GM18505 (cell line): ENCODE results near the gene UBQLN4.
"Not testable (repeated sequence)": the region's sequence is repeated elsewhere in the genome, so short reads cannot be mapped to it uniquely, and the experiment has no call there.

ENCODE experiments used
- ATAC-seq: cut with Tn5 transposase; IDR thresholded peaks from one replicate; pipeline ENCODE4 v1.9.1; 2021; ENCODE audit not compliant: unreplicated experiment
- POLR2A ChIP-seq: IDR thresholded peaks from 4 replicates; pipeline ENCODE4 v1.6.1; 2011; ENCODE audit warnings: borderline replicate concordance; ENCODE audit not compliant: insufficient read depth, insufficient read length; ENCODE audit errors: extremely low read depth

UBQLN4 gene

DNA sequence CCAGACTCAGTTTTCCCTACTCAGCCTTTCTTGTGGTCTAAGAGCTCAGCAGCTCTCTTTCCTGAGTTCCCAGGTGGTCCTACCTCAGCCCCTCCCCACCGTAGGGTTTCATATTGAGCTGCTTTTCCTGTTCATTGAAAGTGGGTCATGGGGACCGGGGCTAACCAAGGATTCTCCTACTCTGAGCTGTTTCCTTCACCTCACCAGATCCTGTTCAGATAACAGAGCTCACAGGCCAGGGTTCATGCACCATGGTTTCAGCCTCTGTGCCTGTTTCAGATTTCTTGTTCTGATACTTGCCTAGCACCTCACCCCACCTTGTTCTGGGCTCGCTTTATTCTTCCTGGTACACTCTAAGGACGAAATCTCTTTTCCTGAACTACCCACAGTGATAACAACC is 8.5 kb downstream of the UBQLN4 start:
- ATAC-seq: no peak
- TF ChIP-seq POLR2A: no peak

DNA sequence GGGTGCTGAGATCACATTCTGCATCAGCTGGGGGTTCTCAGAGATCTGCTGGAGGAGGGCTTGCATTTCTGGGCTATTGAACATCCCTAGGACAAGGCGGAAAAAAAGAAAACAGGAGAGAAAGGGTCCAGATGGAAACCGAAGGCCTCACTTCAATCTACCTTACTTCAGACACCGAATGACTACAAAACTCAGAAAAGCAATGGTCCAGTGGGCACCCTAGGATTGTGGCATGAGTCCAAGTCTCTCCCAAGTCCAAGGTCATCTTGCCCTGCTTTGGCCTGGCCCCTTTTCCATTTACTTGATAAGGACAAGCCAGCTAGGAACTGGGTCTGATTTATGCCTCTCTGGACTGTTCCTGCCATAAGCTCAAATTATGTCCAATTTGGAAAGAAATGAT is 10.8 kb downstream of the UBQLN4 start:
- no peak for ATAC-seq
- TF ChIP-seq POLR2A: no peak

DNA sequence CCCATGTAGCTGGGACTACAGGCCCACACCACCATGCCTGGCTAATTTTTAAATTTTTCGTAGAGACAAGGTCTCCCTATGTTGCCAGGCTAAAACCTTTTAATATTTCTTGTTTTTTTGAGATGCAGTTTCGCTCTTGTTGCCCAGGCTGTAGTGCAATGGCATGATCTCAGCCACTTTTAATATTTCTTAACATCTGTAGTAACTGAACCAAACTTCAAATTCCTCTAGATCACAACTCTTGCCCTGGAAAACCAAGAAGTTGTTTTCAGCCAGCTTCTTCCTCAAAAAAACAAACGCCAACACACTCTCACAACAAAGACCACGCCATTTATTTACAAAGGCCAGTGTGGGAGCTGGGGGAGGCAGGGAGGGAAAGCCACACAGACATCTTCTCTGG is 18.6 kb downstream of the UBQLN4 start:
- ATAC-seq: not testable (repeated sequence)

DNA sequence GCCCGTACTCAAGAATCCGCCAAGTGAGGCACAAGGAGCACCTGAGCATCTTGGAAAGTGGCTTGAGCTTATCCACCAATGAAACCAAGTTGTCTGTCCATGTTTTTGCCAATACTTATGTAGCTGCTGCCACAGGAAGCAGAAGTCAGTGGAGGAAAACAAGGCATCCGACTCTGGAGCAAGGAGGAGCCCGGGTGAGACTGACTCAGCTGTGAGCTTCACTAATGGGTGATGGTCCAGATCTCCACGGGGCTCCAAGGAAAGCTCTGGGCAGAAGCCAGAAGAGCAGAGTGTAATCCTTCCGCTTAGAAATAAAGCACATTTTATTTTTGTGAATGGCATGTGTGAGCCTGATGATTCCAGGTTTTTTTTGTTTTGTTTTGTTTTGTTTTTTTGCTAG is 20.6 kb downstream of the UBQLN4 start:
- ATAC-seq: no peak

DNA sequence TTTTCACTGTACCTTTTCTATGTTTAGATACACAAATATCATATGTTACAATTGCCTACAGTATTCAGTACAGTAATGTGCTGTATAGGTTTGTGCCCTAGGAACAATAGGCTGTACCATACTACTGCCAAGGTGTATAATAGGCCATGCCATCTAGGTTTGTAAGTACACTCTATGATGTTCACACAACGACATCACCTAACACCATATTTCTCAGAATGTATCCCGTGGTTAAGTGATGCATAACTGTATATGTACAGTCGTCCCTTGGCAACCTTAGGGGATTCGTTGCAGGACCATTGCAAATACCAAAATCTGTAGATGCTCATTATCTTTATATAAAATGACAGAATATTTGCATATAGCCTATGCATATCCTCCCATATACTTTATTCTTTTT is 27.0 kb downstream of the UBQLN4 start:
- TF ChIP-seq POLR2A: no peak

More for the DNA sequence above, 20.6 kb downstream of the UBQLN4 start:
- no peak for TF ChIP-seq POLR2A

DNA sequence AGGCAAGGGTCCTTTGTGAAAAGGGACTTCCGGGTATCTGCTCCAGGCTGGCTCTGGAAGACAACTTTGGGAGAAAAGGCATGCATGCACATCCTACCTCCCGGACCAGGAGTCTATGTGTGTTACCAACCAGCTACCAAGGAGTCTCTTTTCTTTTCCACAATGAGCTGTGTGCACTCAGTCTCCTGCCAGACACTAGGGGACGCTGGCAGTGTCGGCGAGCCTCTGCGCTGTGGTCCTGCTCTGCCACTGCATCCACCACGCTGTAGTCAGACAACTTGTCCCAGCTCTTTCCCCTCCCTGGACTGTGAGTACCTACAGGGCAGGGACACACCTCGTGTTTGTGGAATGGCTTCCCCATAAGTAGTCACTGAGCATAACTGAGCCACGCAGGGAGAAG is 27.7 kb downstream of the UBQLN4 start:
- no peak for ATAC-seq
- no peak for TF ChIP-seq POLR2A

More for the DNA sequence above, 27.0 kb downstream of the UBQLN4 start:
- ATAC-seq: no peak

DNA sequence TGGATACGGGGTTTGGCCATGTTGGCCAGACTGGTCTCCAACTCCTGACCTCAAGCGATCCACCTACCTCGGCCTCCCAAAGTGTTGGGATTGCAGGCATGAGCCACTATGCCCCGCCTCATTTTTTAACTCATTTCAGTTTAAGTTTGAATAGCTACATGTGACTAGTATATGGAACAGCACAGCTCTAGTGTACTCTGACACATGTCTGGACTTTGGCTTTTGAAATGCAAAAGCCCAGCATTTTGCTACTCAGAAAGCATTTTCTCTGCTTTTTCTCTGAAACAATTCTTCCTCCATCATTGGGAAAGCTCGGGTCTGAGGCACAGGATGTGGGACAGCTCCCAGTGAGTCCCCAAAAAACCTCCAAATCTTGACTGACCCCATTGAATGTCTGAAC is 28.8 kb downstream of the UBQLN4 start:
- TF ChIP-seq POLR2A: no peak

DNA sequence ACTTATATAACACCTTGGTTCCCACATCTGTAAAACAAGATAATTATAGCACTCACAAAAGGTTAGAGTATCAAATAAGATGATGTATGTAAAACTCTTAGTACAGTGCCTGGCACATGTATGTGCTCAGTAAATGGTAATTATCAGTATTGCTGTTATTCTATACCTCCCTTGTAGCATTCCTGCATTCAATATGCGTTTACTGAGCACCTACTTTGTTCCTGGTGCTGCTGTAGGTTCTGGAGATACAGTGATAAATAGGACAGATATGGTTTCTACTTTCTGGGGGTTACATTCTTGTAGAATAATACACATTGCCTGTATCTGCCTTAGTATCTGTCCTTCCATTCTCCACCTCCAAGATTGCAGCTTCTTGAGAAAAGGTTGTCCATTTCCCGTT is 31.6 kb downstream of the UBQLN4 start:
- TF ChIP-seq POLR2A: no peak
- no peak for ATAC-seq

More for the DNA sequence above, 28.8 kb downstream of the UBQLN4 start:
- no peak for ATAC-seq

DNA sequence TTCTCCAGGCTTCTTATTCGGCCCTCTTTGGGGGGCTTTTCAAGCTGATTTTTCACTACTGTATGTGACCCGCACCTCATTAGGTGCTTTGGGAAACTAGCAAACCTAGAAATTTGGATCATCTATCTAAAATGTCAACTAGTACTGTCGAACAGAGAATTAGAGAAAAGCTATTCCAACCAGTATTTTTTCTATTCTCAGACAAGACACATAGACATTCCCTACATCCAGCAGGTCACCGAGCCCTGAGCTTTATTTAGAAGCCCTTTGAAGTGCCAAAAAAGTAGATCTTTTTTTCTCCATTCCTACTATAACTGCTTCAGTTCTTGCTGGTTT is 32.5 kb downstream of the UBQLN4 start:
- TF ChIP-seq POLR2A: no peak
- ATAC-seq: no peak

DNA sequence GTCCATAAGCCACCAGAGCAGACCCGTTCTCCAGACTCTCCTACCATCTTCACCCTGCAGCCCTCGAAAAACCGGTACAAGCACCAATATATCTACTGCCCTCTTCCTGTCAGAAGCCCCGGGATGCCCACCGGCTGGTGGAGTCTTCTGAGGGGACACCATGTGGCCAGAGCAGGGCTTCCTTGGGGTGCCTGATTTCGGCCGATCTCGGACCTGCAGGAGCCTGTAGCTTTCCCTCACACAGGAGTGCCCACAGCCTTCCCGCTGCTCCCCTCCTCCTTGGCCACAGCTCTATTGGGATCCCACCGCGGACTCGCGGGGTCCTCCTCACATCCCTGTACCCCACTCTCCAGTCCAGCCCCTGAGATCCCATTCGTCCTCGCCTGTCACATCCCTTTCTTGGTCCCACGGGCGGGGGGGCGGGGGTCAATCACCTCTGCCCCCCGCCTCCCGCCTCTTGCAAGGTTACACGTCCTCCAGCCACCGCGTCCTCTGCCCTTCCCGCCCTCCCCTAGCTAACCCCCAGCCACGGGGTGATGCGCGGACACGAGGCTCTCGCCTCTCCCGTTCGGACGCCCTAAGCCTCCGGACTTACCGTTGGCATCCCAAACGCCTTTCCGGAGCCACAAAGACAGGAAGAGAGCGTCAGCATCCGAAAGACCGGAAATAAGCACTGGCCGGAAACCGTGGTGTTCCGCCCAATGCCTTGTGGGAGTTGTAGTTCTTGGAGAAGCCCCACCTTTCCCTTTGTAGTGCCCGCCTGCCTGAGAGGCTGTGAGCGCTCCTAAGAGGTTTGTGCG is 33.1 kb downstream of the UBQLN4 start, which contains the start of gene SSR2:
Gene SSR2, minus strand, starts transcription at position 659 of the 800 bp plus-strand sequence. CDS start 784 bp downstream, outside the sequence.
- TF ChIP-seq POLR2A: peak; percentile 93
- ATAC-seq: peak; percentile 78

DNA sequence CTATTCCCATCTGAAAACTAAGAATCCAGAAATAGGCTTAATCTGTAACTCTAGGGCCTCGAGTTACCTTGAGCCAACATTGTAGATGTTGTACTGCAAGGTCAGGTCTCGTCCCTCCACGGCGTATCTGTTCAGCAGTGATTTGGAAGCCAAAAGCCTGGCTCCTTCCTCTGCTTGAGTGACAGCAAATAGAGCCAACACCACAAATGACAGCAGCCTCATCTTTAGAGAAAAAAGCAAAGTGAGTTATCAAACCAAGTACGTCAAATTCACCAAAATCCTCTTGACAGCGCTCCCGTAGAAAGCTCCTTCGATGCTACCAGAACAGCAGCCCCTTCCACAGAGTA is 33.7 kb downstream of the UBQLN4 start:
- peak; percentile 15 for ATAC-seq
- TF ChIP-seq POLR2A: no peak

DNA sequence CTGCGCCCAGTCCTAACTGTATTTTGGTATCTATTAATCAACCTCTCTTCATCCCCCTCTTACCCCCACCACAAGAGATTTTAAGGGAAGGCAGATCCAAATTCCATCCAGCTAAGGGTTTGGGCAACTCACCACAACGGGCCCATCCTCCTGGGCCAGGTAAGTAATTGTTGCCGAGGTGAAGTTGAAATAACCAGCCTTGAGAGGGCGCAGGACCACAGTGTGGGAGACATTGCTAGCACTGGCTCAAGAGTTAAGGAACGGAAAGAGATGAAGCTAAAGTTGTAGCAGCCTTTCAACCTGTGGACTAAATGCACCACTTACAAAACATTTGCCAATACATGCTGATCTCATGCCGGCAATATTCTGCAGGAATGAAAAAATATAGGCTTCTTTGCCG is 38.8 kb downstream of the UBQLN4 start:
- no peak for TF ChIP-seq POLR2A
- no peak for ATAC-seq

DNA sequence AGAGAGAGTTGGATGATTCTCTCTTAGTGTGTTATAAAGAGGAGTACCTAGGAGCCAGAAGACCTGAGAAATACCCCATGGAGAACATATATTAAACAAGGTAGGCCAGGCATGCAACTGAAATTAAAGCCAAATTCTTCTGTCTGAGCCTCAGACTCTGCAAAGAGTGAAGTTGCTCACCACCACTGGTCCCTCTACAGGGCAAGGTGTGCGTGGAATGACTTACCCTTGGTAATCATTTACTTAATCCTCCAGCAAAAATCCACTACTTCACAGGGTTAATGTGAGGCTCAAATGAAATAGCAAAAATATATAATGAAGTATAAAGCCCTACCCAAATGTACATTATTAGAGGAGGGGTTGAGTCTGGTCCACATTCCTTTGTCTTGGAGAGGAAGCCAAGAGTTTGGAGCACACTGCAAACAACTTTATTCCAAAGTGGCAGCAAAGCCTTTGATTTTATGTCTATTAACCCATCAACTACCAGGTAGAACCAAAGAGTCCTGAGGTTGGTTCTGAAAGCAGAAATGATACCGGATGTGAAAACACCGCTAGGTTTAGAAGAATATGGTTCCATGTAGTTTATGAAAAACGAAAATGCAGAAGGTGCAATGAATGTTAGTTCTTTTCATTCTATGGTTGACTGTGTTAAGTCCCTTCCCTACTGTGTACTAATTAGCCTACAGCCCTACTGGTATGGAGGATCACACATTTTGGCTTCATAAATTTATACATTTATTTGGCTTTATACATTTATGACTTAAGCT is 41.4 kb downstream of the UBQLN4 start:
- TF ChIP-seq POLR2A: no peak
- ATAC-seq: peak; percentile 79

DNA sequence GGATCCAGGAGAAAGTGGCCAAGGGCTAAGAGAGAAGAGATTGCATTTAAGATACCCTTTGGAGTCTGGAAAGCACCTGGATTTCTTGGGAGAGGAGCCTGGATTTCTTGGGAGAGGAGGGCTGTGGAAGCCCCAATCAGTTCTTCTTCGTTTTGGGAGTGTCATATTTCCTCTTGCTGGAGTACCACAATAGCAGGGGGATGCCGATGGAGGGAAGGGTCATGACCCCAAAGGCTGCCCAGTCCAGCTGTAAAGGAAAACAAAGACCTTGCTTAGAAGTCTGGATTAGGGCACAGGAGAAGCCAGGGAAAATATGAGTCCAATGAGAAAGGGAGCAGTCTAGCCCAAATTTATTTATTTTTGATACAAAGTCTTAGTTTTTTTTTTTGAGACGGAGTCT is 44.2 kb downstream of the UBQLN4 start:
- TF ChIP-seq POLR2A: no peak
- ATAC-seq: no peak
